DMS 273 (cell line): ENCODE results near the gene TNFAIP8L3.

Experiments used
- DNase-seq: peaks from one replicate; lab custom pipeline; 2025; ENCODE audit not compliant: unreplicated experiment; lab: John Stamatoyannopoulos, UW

TNFAIP8L3 gene

GRCh38 chr15:51007131-51007666 is 87.5 kb downstream of the TNFAIP8L3 start:
- no peak for DNase-seq
